HepG2 (cell line): ENCODE measurements around the gene FGD4. TPM values are rescaled to one million over a fixed set of nuclear protein-coding genes. Genes with fewer than 3 reads are reported as not detected.

Experiments
- ATAC-seq: fragments of 200-7000 bp; cut with Tn5 transposase; 3 replicates; pipeline ENCODE4 v1.9.1; 2020; ENCODE audit warnings: mild to moderate bottlenecking, moderate library complexity
- BruUV-seq: library from RNA; stranded (reverse); fragments of 400-500 nt; replicated peaks from 2 replicates; lab custom pipeline; 2021; lab: Mats Ljungman, UMichigan
- CTCF ChIA-PET: fragments of 300-600 bp; formaldehyde crosslinking; extraction: SDS; loops from one replicate; lab custom pipeline; 2021; ENCODE audit warnings: low total read pairs, inconsistent platforms, low intra/inter-chr PET ratio; lab: Yijun Ruan, JAX
- POLR2A ChIA-PET: fragments of 350-600 bp; sonication (Branson Sonifier 250); formaldehyde crosslinking; loops from one replicate; lab custom pipeline; 2020; ENCODE audit warnings: antibody characterized with exemption, inconsistent platforms; lab: Yijun Ruan, JAX
- DNase-seq: peaks from one replicate; pipeline ENCODE4 v3.0.0-alpha.2; 2015; ENCODE audit warnings: low spot score
- FAIRE-seq: peaks from 3 replicates; lab custom pipeline; 2011; peaks lifted over from hg19 to GRCh38; lab: Jason Lieb, UNC
- H2AFZ ChIP-seq: one replicate; pipeline ENCODE4 v1.6.1; 2011; ENCODE audit warnings: low read length, inconsistent platforms
- H3K27ac ChIP-seq: fragments of 300-600 bp; 3 replicates; pipeline ENCODE4 v1.8.0; 2011; ENCODE audit warnings: mixed run types, mild to moderate bottlenecking, mixed read lengths, low read length, inconsistent platforms; ENCODE audit not compliant: insufficient read depth; ENCODE audit errors: extremely low read length
- H3K27me3 ChIP-seq, 2 experiments: fragments of 200-600 bp in 1 of 2; 2 replicates in 1 of 2; 3 replicates in 1 of 2; pipeline versions ENCODE4 v1.6.0 to v1.8.0; 2011; ENCODE audit warnings: low read length in 2 of 2, mild to moderate bottlenecking in 2 of 2, moderate library complexity in 2 of 2, inconsistent platforms in 1 of 2; ENCODE audit not compliant: insufficient read depth in 2 of 2, control insufficient read depth in 1 of 2
- H3K36me3 ChIP-seq, 2 experiments: fragments of 200-600 bp in 1 of 2; replicated peaks in 1 of 2; 2 replicates in 1 of 2; 3 replicates in 1 of 2; pipeline versions ENCODE4 v1.5.1 to v1.8.0; 2011; ENCODE audit warnings: low read length in 2 of 2, inconsistent platforms in 1 of 2; ENCODE audit not compliant: insufficient read depth in 2 of 2, control insufficient read depth in 1 of 2
- H3K4me1 ChIP-seq: 2 replicates; pipeline ENCODE4 v1.5.1; 2012; ENCODE audit warnings: low read length, inconsistent platforms; ENCODE audit not compliant: insufficient read depth
- H3K4me2 ChIP-seq: 2 replicates; pipeline ENCODE4 v1.6.0; 2011; ENCODE audit warnings: low read depth, low read length, inconsistent platforms
- H3K4me3 ChIP-seq, 3 experiments: fragments of 200-600 bp in 1 of 3; sonication (generic), shearing (Covaris generic) in 1 of 3; replicated peaks in 1 of 3; 2 replicates each; pipeline ENCODE4 v1.5.1; 2011 to 2016; ENCODE audit warnings: low read length in 3 of 3, inconsistent platforms in 2 of 3, low read depth in 2 of 3, mild to moderate bottlenecking in 2 of 3, control low read depth in 1 of 3, mixed read lengths in 1 of 3; ENCODE audit not compliant: insufficient read depth in 1 of 3
- H3K79me2 ChIP-seq: one replicate; pipeline ENCODE4 v1.6.1; 2011; ENCODE audit warnings: low read length, inconsistent platforms; ENCODE audit not compliant: insufficient read depth
- H3K9ac ChIP-seq: 2 replicates; pipeline ENCODE4 v1.6.0; 2011; ENCODE audit warnings: mild to moderate bottlenecking, low read depth, low read length, inconsistent platforms; ENCODE audit not compliant: insufficient read depth
- H3K9me3 ChIP-seq: 2 replicates; pipeline ENCODE4 v1.5.1; 2012; ENCODE audit warnings: mild to moderate bottlenecking, low read length
- H4K20me1 ChIP-seq: 2 replicates; pipeline ENCODE4 v1.6.0; 2011; ENCODE audit warnings: inconsistent platforms, mild to moderate bottlenecking, low read length, moderate library complexity; ENCODE audit not compliant: insufficient read depth
- EHMT2 ChIP-seq: fragments of 200-600 bp; sonication (generic); IDR thresholded peaks from 2 replicates; pipeline ENCODE4 v1.7.0; 2017; ENCODE audit warnings: antibody characterized with exemption, low read depth, low read length, borderline replicate concordance
- KDM5A ChIP-seq: fragments of 200-600 bp; sonication (generic); IDR thresholded peaks from 2 replicates; pipeline ENCODE4 v1.7.0; 2018; ENCODE audit warnings: antibody characterized with exemption, mild to moderate bottlenecking, low read length, borderline replicate concordance
- SP1 ChIP-seq, 2 experiments: fragments of 450-650 bp in 1 of 2; sonication (generic) in 1 of 2; formaldehyde crosslinking in 1 of 2; IDR thresholded peaks; 2 replicates each; pipeline versions ENCODE4 v1.4.0 to v1.6.1; 2016 to 2020; ENCODE audit warnings: missing genetic modification reagents in 1 of 2
- ZNF496 ChIP-seq: sonication (generic); formaldehyde crosslinking; IDR thresholded peaks from 2 replicates; pipeline ENCODE4 v1.8.1; 2023; ENCODE audit warnings: mild to moderate bottlenecking, moderate library complexity, missing genetic modification reagents; ENCODE audit not compliant: insufficient replicate concordance
- ZNF550 ChIP-seq: sonication (generic); formaldehyde crosslinking; IDR thresholded peaks from 2 replicates; pipeline ENCODE4 v1.4.0; 2020; ENCODE audit warnings: mild to moderate bottlenecking, missing genetic modification reagents, borderline replicate concordance
- ZNF552 ChIP-seq: sonication (generic); formaldehyde crosslinking; IDR thresholded peaks from 2 replicates; pipeline ENCODE4 v1.9.0; 2022; ENCODE audit warnings: missing genetic modification reagents, mild to moderate bottlenecking, borderline replicate concordance
- ZSCAN22 ChIP-seq: sonication (generic); formaldehyde crosslinking; IDR thresholded peaks from 2 replicates; pipeline ENCODE4 v1.4.0; 2020; ENCODE audit warnings: mild to moderate bottlenecking, missing genetic modification reagents
- WGBS: methylation state at CpG from one replicate; pipeline ENCODE4 v1.1.6; 2017; ENCODE audit warnings: low lambda C conversion rate; 5-methylcytosine and 5-hydroxymethylcytosine counted together
- in situ Hi-C: cut with HindIII; loops from 2 replicates; pipeline ENCODE4 v1.10.0; 2017; ENCODE audit warnings: low pct_unique_long_range_greater_than_20kb; ENCODE audit not compliant: extremely low pct_ligation_motif_present
- intact Hi-C: fragments of 100-400 bp; cut with micrococcal nuclease; formaldehyde crosslinking; loops from one replicate; pipeline ENCODE4 v1.10.0; 2022; ENCODE audit not compliant: unreplicated experiment
- polyA plus RNA-seq, 8 experiments: library from polyadenylated mRNA; depleted of rRNA in 3 of 8; stranded (reverse) in 7 of 8; unstranded in 1 of 8; fragments of >200 nt; fragmentation: Illumina TruSeq in 4 of 8; extraction: Trizol in 4 of 8; gene quantifications; 2 replicates each; pipeline versions ENCODE4 v1.2.1 to v1.2.3, GENCODE V29; 2011 to 2016; ENCODE audit warnings: low read depth in 4 of 8, missing spikeins in 1 of 8, mixed read lengths in 1 of 8; ENCODE audit not compliant: insufficient read depth in 1 of 8
- total RNA-seq, 5 experiments: library from RNA; depleted of rRNA; stranded (reverse); fragments of >200 nt; fragmentation: Illumina TruSeq; extraction: Trizol; gene quantifications; 2 replicates each; pipeline ENCODE4 v1.2.3, GENCODE V29; 2016; ENCODE audit warnings: low read depth in 1 of 5

FGD4 gene
- total and polyA plus RNA-seq, 2 of the 13 experiments (the other 11 are each of a cell fraction or from before 2014, with no cell fraction given): 4.6 to 6.6 TPM

DNA sequence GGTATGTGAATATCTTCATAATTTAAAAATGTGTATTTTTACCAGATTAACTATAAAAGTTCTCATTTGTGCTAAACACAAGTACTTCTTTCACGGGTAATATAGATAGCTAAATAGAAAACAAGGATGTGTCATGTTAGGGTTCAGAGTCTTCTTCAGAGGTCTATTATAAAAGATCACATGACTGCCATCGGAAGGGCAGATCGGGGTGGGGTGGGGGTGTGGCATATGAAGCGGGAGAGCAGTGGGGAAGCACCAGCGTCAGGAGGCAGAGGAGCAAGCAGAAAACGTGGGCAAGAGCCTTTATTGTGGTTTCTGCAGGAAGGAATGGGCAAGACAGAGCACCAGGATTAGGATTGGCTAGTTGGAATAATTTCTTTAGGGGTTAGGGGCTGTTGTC, 216.1 kb downstream of the FGD4 start:
- ATAC-seq (no peak), DNase-seq (no peak), FAIRE-seq (no peak)
- Histone ChIP-seq H3K4me3 (no peak overlapping the region), H3K27ac (no peak overlapping the region), H3K79me2 (no peaks in the 10 kb centered on the region), H3K27me3 (no peaks in the 10 kb centered on the region), H3K9me3 (no peaks in the 10 kb centered on the region), H3K9ac (no peak overlapping the region), H2AFZ (no peak overlapping the region), H3K36me3 (peaks cover 7 to 18% of the 10 kb centered on the region in 2 experiments; a peak in 4 of 5 replicates), H4K20me1 (no peaks in the 10 kb centered on the region), H3K4me2 (no peak overlapping the region), H3K4me1 (peaks cover 22% of the 10 kb centered on the region)
- intact Hi-C loops (no loop called here), in situ Hi-C loops (no loop called here)
- no TSS peak for BruUV-seq
- no peak for TF ChIP-seq KDM5A
- CTCF ChIA-PET: no interaction called here
- WGBS: 90% methylated on average over 6 of the region's 6 CpGs
- POLR2A ChIA-PET: no interaction called here

DNA sequence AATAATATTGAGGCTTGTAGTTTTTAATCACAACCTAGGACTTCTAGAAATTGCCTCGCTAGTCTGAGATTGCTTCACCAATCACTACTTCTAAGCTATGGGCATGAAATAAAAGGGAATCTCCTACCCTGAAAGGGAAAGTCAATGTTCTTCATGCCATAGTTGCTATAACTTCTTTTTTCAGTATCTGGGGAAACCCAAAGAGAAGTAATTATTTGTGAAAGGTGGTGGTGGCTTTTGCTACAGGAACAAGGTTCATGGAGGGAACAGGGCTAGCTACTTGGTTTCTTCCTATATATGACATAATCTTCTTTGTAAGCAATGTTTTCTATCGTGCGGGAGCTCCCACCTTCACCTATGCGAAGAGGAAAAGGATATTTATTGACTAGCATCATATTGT, 218.2 kb downstream of the FGD4 start:
- FAIRE-seq: no peak
- CTCF ChIA-PET: no interaction called here

More for the DNA sequence above, 218.2 kb downstream of the FGD4 start:
- no peak for DNase-seq
- H2AFZ ChIP-seq: no peak overlapping the region
- no peak overlapping the region for H3K4me3 ChIP-seq
- in situ Hi-C loops: no loop called here
- WGBS: 94% methylated on average over 4 of the region's 4 CpGs
- H3K9me3 ChIP-seq: no peaks in the 10 kb centered on the region
- H4K20me1 ChIP-seq: no peaks in the 10 kb centered on the region
- TF ChIP-seq ZSCAN22 (CRISPR knock-in tag): no peak
- TF ChIP-seq SP1 (IDR thresholded peaks at IDR 0.05): no peak
- no peak for TF ChIP-seq SP1 (CRISPR knock-in tag; IDR thresholded peaks at IDR 0.05)
- no peak for TF ChIP-seq EHMT2
- no peak for TF ChIP-seq ZNF550
- no peak for TF ChIP-seq ZNF552
- no peak for TF ChIP-seq ZNF496 (CRISPR knock-in tag)
- H3K9ac ChIP-seq: no peak overlapping the region
- no peak overlapping the region for H3K27ac ChIP-seq
- ATAC-seq: no peak
- no peak overlapping the region for H3K4me2 ChIP-seq
- H3K4me1 ChIP-seq: peaks cover 17% of the 10 kb centered on the region
- H3K27me3 ChIP-seq: no peaks in the 10 kb centered on the region
- H3K36me3 ChIP-seq: peaks cover 3 to 5% of the 10 kb centered on the region in 2 experiments; a peak in 3 of 5 replicates
- POLR2A ChIA-PET: no interaction called here
- no TSS peak for BruUV-seq
- H3K79me2 ChIP-seq: no peaks in the 10 kb centered on the region
- intact Hi-C loops: no loop called here
